Psoas muscle (tissue), 8 donors: Measurements from ENCODE around the gene PPFIA1. TPM values are rescaled to one million over a fixed set of nuclear protein-coding genes. Genes with fewer than 3 reads are reported as not detected.
A peak's percentile ranks its signal among the peaks of the same experiment; 100 is the strongest.

Source experiments
- ATAC-seq, 4 donors: fragments of 200-7000 bp; cut with Tn5 transposase; one replicate each; pipeline ENCODE4 v1.9.1; 2020; ENCODE audit warnings: moderate library complexity in 3 of 4, mild to moderate bottlenecking in 2 of 4
- DNase-seq, 2 donors: peaks; one replicate each; pipeline ENCODE4 v3.0.0-alpha.2; 2020
- H3K27ac ChIP-seq: fragments of 200-600 bp; one replicate; pipeline ENCODE4 v1.8.0; 2022
- H3K27me3 ChIP-seq, 3 donors: fragments of 200-600 bp in 1 of 3; one replicate each; pipeline versions ENCODE4 v1.6.1 to v1.8.0; 2013 to 2022; ENCODE audit warnings: low read length in 2 of 3, mild to moderate bottlenecking in 2 of 3, moderate library complexity in 1 of 3; ENCODE audit not compliant: insufficient read depth in 3 of 3
- H3K36me3 ChIP-seq, 2 donors: fragments of 200-600 bp in 1 of 2; one replicate each; pipeline versions ENCODE4 v1.6.1 to v1.8.0; 2013 to 2022; ENCODE audit warnings: low read depth in 1 of 2, mild to moderate bottlenecking in 1 of 2, moderate library complexity in 1 of 2; ENCODE audit not compliant: insufficient read depth in 1 of 2
- H3K4me1 ChIP-seq: fragments of 200-600 bp; one replicate; pipeline ENCODE4 v1.8.0; 2022
- H3K4me3 ChIP-seq: fragments of 200-600 bp; one replicate; pipeline ENCODE4 v1.8.0; 2022; ENCODE audit warnings: mild to moderate bottlenecking
- H3K9me3 ChIP-seq: fragments of 200-600 bp; one replicate; pipeline ENCODE4 v1.8.0; 2022
- CTCF ChIP-seq: fragments of 200-600 bp; IDR thresholded peaks from one replicate; pipeline ENCODE4 v1.8.0; 2022; ENCODE audit warnings: antibody characterized with exemption
- WGBS, 3 donors: extraction: QIAGEN DNeasy Blood & Tissue Kit; methylation state at CpG; one replicate each; pipeline versions ENCODE4 v1.1.6 to v1.1.7; 2013; 5-methylcytosine and 5-hydroxymethylcytosine counted together
- intact Hi-C, 2 donors: fragments of 100-400 bp; cut with DNase I; formaldehyde crosslinking; loops; one replicate each; pipeline versions ENCODE4 v1.11.0 to v1.14.2; 2022
- polyA plus RNA-seq, 3 donors: library from polyadenylated mRNA; stranded (reverse); fragments of 200-250 nt; gene quantifications; one replicate each; pipeline ENCODE4 v1.2.3, GENCODE V29; 2013
- total RNA-seq, 4 donors: library from RNA; stranded (reverse); fragmentation: NEBNext Ultra II Directional in 2 of 4; extraction: Animal tissue kit (Norgen Biotek cat#: 25700) in 2 of 4; gene quantifications; one replicate each; pipeline versions ENCODE4 v1.2.1 to v1.2.4, GENCODE V29; 2021 to 2023
- donor health status: healthy with polysubstance abuse.
- donor health status: DM: no; HTN: no; CAD: no; lungs with moderate emphysema.
- donor health status: Bipolar disorder and iron deficiency.
- donor health status: healthy.
- donor health status: DM: yes; HTN: yes; CAD: no.
- donor health status: DM: no; HTN: no; CAD: no.
- donor health status: DM: no; HTN: no; CAD: no.
- donor health status: DM: yes; HTN: yes; CAD: no.

PPFIA1 gene
- total and polyA plus RNA-seq, 7 donors: 16.7 to 49.5 (median 34.3) TPM

DNA sequence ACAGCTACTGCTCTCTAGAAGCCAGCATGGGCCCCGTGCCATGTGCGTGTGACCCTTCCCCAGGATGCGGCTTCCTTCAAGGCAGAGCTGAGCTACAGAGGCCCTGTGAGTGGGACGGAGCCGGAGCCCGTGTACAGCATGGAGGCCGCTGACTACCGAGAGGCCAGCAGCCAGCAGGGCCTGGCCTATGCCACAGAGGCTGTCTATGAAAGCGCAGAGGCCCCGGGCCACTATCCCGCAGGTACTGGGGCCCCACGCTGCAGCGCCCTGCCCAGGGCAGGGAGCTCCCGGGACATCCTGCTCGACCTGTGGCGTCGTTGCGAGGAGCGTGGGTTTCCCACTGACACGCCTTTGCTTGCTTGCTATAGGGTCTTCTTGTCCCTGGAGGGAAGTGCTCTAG, 162.5 kb downstream of the PPFIA1 start:
- WGBS, 3 donors: 94 to 97% (median 95%) methylated on average over 20 of the region's 20 CpGs
- H3K27ac ChIP-seq: no peak overlapping the region
- no peak overlapping the region for H3K4me3 ChIP-seq
- peak in 1 of 2 donors; percentile 46 for DNase-seq
- no peak for TF ChIP-seq CTCF
- intact Hi-C loops: no loop called here
- no peaks in the 10 kb centered on the region for H3K9me3 ChIP-seq
- peaks cover 6 to 99% of the 10 kb centered on the region in 2 donors for H3K36me3 ChIP-seq
- H3K27me3 ChIP-seq: no peaks in the 10 kb centered on the region
- no peaks in the 10 kb centered on the region for H3K4me1 ChIP-seq
- ATAC-seq: no peak

GRCh38 chr11:70433526-70433925, 163.0 kb downstream of the PPFIA1 start:
- H3K9me3 ChIP-seq: no peaks in the 10 kb centered on the region
- H3K27me3 ChIP-seq: no peaks in the 10 kb centered on the region
- no peaks in the 10 kb centered on the region for H3K4me1 ChIP-seq
- H3K4me3 ChIP-seq: no peak overlapping the region
- H3K27ac ChIP-seq: no peak overlapping the region
- whole genome bisulfite sequencing, 3 donors: 86 to 94% (median 94%) methylated on average over 13 of the region's 13 CpGs
- peaks cover 7 to 98% of the 10 kb centered on the region in 2 donors for H3K36me3 ChIP-seq
- intact Hi-C loops: no loop called here
- ATAC-seq (no peak), DNase-seq (no peak)
- TF ChIP-seq CTCF: no peak

Other genes starting within 250 kb of the PPFIA1 start
- 10 to 100 TPM in 3 of 4 donors, 1 to 10 TPM in 1; 5.1 to 11.3 (median 11.3) TPM for gene ANO1, start 192.4 kb upstream of the PPFIA1 start, total RNA-seq
- gene ANO1, start 192.4 kb upstream of the PPFIA1 start, polyA plus RNA-seq: 1 to 10 TPM; 2.2 to 8.7 (median 4.5) TPM
- 10 to 100 TPM in 3 of 4 donors, 1 to 10 TPM in 1; 7.9 to 11.3 (median 10.3) TPM for gene FADD, start 67.4 kb upstream of the PPFIA1 start, total RNA-seq
- 10 to 100 TPM; 10.7 to 49.2 (median 25.7) TPM for gene FADD, start 67.4 kb upstream of the PPFIA1 start, polyA plus RNA-seq
- 100 to 1,000 TPM in 2 of 4 donors, 10 to 100 TPM in 2; 60.0 to 117 (median 91.2) TPM for gene CTTN, start 127.8 kb downstream of the PPFIA1 start, total RNA-seq
- gene CTTN, start 127.8 kb downstream of the PPFIA1 start, polyA plus RNA-seq: 10 to 100 TPM; 44.1 to 91.2 (median 88.4) TPM